ENCODE measurements around the gene UBE2E2.
"Not testable (repeated sequence)": the region's sequence is repeated elsewhere in the genome, so short reads cannot be mapped to it uniquely, and the experiment has no call there.

Gene UBE2E2

GRCh38 chr3:23592961-23593931 is 390.1 kb downstream of the UBE2E2 start:
- DNase-seq, result no peak

DNA sequence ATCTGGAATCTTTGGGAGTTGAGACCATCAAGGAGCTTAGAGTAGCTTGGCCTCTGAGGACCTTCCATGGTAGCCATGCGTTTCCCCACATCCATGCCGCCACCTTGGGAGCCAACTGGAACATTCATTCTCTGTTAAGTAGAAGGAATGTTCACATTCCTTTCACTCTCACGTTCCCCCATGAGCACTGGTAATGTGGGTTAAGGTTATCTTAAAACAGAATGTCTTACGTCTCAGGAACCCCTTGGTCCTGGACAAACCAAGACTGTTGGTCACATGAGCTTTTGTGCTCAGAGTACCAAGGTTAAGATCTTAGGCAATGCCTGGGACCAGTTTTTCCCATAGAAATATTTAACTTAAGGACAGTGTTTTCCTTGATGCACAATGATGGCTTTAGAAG is 390.9 kb downstream of the UBE2E2 start:
- DNase-seq, result no peak

DNA sequence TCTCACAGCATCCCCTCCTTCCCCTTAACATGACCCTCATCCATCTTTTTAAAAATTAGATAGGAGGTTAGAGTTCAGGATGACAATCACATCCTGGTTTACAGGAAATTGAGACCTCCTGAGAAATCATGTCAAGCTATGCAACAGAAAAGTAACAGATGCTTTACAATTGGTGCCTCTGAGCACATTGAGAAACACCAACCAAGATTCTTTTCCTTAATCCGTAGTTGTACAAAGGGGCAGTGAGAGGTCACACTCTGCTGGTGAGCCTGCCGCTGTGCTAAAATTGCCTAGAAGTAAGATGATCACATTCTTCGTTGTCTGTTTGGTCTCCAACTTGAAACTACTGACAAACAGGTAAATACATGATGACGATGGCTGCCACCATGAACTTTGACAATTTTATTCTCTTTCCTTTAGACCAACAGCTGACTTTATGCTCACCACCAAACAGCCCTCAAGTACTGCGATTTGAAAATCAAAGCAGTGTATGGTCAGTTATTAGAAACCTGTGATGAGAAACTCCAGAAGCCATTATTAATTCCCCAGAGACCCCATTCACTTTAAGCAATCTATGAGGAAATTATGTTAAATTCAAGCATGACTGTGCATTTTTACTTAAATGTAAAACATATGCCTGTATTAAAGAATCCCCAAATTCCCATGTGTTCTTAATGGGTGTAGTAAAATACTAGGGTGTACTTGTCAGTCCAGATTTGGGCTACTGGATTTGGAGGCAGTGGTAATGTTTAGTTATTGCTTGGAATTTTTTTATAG is 392.0 kb downstream of the UBE2E2 start:
- no peak for DNase-seq

- DNase-seq, result no peak
These were observed 392.7 kb downstream of the UBE2E2 start for GRCh38 chr3:23595851-23596250.

GRCh38 chr3:23600167-23600871 is 397.2 kb downstream of the UBE2E2 start:
- DNase-seq, result no peak

GRCh38 chr3:23601091-23601822 is 398.1 kb downstream of the UBE2E2 start:
- DNase-seq, result no peak

DNA sequence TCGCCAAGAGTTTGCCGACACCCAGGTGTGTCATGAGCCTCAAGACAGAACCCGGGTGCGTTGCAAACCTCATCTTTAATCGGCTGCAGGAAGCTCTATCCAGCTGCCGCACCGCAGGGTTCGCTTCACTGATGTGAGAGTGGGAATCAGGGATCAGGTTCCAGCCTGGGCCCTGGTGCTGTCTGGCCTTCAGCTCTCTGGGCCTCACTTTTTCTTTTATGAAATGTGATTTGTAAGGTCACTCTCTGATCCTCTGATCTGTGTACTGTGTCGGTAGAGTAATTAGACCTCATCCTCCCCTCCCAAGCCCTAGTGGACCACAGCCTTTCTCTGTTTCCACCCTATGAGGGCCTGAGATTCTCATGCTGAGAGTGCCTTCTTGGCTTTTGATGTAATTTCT is 399.8 kb downstream of the UBE2E2 start:
- DNase-seq, result no peak

DNA sequence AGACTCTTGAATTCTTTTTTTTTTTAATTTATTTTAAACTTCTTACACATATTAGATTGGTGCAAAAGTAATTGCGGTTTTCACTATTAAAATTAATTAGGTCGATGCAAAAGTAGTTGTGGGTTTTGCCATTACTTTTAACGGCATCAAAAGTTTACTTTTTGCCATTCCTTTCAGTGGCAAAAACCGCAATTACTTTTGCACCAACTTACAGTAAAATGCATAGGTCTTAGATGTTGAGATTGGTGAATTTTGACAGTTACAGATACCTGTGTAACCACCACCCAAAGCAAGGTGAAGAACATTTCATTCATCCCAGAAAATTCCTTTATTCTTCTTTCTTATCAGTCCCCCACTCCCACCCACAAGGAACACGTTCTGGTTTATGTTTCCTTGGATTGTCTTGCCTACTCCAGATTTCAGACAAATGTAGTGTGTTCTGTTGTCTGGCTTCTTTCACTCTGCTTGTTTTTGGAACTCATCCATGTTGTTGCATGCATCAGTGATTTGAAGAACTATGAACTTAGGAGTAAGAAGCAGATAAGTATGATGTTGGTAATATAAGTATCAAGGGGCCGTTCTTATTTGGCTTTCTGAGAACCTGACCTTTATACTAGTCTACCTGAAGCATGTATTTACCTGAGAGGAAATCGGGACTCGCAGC is 404.2 kb downstream of the UBE2E2 start:
- DNase-seq, result no peak

GRCh38 chr3:23608650-23609049 is 405.5 kb downstream of the UBE2E2 start:
- no peak for DNase-seq

GRCh38 chr3:23611737-23612295 is 408.7 kb downstream of the UBE2E2 start:
- DNase-seq, result no peak

DNA sequence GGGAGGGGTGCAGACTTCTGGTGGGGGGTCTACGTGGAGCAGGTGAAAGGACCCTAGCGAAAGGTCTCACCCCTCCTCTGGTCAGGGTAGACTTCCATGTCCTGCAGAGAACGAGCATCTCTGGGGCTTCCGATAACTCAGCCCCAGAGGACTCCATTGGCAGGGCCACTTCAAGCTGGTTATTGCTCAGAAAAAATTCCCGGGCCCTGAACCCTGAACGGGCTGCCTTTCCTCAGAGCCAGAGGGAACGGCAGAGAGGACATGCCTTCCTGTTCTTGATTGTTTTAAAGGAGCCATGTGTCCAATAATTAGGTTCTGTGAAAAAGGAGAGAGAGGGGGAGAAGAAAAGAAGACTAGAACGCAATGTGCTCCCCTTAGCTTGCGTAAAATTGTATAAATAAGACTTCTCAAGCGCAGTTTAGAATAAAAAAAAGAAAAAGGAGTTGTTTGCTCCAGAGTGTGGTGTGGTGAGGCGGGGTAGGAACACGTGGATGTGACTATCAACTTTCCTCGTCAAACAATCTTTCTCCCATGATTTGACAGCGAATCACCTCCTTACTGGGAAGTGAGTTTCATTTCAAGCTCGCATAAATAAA is 409.3 kb downstream of the UBE2E2 start:
- DNase-seq, result no peak

DNA sequence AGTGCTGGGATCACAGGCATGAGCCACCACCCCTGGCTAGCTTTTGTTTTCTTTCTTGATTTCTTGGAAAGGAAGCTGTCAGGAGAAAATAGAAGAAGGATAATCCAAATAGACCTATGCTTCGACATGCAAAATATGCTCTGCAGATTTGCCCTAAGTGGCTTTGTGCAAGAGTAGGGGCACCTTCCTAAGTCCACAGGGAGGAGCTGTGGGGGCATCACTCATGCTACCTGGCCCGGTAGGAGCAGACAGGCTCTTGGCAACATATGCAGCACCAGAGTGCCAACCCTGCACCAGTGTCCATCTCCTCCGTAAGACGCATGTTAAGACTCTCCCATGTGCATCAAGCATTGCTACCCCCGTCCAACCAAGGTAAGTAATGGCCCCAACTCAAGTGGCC is 411.9 kb downstream of the UBE2E2 start:
- no peak for DNase-seq

GRCh38 chr3:23618475-23618874 is 415.3 kb downstream of the UBE2E2 start:
- not testable (repeated sequence) for DNase-seq

GRCh38 chr3:23619705-23620637 is 416.8 kb downstream of the UBE2E2 start:
- DNase-seq, result no peak

GRCh38 chr3:23620638-23621015 is 417.5 kb downstream of the UBE2E2 start:
- no peak for DNase-seq

- no peak for DNase-seq
These were observed 420.7 kb downstream of the UBE2E2 start for GRCh38 chr3:23623844-23624243.

- no peak for DNase-seq
These were observed 421.2 kb downstream of the UBE2E2 start for GRCh38 chr3:23624305-23624704.

GRCh38 chr3:23626442-23626841 is 423.3 kb downstream of the UBE2E2 start:
- no peak for DNase-seq

DNA sequence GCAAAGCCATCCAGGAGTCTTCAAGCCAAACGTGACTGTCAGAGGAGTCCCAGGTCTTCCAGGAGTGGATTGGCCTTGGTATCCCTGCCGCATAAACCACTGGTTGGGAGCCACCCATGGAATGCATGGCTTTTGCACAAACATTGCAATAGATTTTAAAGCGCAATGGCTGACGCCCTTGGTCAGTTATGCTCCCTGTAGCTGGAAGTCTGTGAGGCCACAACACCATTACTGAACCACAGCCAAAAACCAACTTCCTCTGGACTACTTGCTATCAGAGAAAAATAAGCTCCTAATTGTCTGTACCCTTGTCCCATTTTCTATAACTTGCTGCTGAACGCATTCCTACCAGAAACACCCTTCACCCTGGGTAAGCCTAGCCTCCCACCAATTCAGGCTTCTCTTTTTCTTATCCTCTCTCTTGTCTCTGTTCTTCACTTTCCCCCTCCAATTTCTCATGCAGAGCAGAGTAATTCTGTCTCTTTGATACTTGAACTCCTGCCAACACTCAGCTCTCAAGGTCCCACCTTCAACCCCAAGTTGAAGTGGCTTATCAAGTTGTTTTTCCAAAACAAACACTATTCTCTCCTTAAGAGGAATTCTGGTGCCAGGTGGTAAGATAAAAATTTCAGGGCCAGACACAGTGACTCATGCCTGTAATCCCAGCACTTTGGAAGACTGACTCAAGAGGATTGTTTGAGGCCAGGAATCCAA is 426.2 kb downstream of the UBE2E2 start:
- no peak for DNase-seq

Measured in stimulated activated CD4-positive, alpha-beta T cell treated with anti-CD3 and anti-CD28 coated beads, Interleukin-4, amount 100 ng/mL, for 24 hours (primary cell).